GM18867 (cell line): ENCODE measurements around the gene OR1J4.
"Not testable (repeated sequence)": the region's sequence is repeated elsewhere in the genome, so short reads cannot be mapped to it uniquely, and the experiment has no call there.

Experiments used
- ATAC-seq: cut with Tn5 transposase; IDR thresholded peaks from one replicate; pipeline ENCODE4 v1.9.1; 2021; ENCODE audit warnings: mild to moderate bottlenecking, moderate library complexity; ENCODE audit not compliant: unreplicated experiment

Gene OR1J4

GRCh38 chr9:122518841-122519240, at the start of gene OR1J4:
OR1J4 (plus strand) TSS chr9:122519141; CDS start chr9:122519141, 0 bp downstream.
- no peak for ATAC-seq

DNA sequence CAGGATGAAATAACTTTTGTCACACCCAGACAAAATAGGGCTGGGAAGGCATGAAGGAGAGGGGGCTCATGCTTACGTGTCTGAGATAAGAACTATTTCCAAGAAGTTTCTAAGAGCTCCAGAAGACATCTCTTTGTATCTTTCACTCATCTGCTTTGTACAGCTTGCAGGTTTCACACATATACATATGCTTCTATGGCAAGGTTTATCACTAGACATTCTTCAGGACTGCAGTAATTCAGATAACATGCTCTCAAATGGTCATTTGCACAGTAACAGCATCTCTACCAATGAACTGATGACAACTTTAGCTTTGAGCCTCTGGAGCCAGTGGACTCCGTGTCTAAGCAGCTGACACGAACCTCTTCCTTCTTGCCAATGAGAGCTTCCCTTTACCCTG, 44.4 kb upstream of the OR1J4 start:
- no peak for ATAC-seq

- no peak for ATAC-seq
Measured at GRCh38 chr9:122475717-122476116, 43.2 kb upstream of the OR1J4 start.

- no peak for ATAC-seq
Measured at GRCh38 chr9:122477346-122477745, 41.6 kb upstream of the OR1J4 start.

DNA sequence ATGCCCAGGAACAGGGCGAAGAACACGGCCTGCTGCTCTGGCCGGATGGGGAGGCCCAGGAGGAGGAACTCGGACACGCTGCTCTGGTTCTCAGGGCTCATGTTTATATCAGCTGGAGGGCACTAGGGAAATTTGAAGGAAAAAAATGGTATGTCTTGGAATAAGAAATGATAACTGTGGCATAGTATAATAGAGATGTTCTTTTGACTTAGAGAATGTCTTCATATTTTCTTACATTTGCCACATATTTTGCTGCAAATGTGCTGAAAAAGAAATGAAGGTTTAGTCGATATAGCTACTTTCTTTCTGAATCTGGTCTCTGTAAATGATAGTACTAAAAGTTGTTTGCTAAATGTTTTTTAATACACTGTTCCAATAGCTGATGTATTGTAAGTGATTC, 41.1 kb upstream of the OR1J4 start, which contains the start of gene OR1J1:
OR1J1 (minus strand) TSS at position 101 of the 400 bp plus-strand sequence; CDS start at position 101, 0 bp downstream.
- ATAC-seq = no peak

DNA sequence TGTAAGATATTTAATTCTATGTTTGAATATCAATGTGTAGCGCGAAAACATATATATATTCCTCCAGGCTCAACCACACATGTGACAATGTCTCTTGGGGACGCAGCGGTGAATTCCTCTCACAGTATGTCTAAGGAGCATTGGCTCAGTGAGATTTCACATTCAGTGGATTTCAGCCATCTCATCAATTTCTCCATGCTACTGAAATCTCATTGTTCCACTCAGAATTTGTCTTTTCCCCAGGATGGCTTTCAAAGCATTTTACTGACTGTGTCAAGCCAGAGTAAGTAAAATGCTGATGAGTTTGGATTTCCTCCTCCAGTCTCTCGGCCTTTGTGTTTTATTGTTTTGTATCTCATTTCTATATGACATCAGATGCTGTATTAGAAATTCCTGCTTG, 39.9 kb upstream of the OR1J4 start:
- no peak for ATAC-seq

DNA sequence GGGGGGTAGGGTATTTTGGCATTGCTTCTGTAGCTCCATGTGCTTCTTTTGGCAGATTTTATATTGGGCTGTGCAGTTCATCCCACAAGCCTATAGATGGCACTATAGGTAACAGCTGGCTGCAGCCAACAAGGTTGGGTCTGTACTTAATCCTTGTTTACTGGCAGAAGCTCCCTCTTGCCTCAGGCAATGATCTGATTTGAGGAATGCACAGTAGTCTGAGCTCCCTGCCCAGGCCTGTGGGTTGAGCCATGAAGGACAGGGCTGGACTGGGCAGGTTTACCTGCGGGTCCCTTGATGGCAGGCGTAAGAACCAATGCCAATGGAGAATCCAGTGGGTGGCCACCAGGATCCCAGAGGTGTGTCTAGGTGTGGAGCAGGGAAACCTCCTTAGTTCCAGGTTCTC, 20.1 kb upstream of the OR1J4 start:
- ATAC-seq = peak; percentile 53

- no peak for ATAC-seq
Measured at GRCh38 chr9:122506964-122507363, 12.0 kb upstream of the OR1J4 start.

DNA sequence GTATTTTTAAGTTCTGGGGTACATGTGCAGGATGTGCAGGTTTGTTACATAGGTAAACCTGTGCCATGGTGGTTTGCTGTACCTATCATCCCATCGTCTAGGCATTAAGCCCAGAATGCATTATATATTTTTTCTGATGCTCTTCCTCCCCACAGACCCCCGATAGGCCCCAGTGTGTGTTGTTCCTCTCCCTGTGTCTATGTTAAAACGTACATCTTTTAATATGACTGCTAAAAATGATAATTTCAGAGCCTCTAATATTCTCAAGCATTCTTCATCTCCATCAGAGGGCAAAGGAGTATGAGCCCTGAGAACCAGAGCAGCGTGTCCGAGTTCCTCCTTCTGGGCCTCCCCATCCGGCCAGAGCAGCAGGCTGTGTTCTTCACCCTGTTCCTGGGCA, 8.4 kb upstream of the OR1J4 start, which contains the start of gene OR1J2:
OR1J2 (plus strand) TSS at position 301 of the 400 bp plus-strand sequence; CDS start at position 301, 0 bp downstream.
- ATAC-seq = no peak

DNA sequence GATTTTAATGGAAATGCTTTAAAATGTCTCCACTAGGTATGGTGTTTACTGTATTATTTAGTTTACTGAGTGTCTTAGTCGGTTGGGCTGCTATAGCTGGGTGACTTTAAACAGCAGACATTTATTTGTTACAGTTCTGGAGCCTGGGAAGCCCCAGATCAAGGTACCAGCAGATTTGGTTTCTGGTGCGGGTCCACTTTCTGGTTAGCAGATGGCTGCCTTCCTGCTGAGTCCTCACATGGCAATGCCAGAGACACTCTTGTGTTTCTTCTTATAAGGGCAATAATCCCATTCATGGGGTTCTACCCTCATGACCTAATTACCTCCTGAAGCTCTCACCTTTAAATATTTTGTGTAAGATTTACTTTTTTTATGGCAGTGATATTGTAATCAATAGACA, 715 bp upstream of the OR1J4 start:
- ATAC-seq = no peak

DNA sequence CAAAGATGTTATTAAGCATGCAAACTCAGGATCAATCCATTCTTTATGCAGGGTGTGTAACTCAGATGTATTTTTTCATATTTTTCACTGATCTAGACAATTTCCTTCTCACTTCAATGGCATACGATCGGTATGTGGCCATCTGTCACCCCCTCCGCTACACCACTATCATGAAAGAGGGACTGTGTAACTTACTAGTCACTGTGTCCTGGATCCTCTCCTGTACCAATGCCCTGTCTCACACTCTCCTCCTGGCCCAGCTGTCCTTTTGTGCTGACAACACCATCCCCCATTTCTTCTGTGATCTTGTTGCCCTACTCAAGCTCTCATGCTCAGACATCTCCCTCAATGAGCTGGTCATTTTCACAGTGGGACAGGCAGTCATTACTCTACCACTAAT, 435 bp downstream of the OR1J4 start:
- ATAC-seq = no peak

DNA sequence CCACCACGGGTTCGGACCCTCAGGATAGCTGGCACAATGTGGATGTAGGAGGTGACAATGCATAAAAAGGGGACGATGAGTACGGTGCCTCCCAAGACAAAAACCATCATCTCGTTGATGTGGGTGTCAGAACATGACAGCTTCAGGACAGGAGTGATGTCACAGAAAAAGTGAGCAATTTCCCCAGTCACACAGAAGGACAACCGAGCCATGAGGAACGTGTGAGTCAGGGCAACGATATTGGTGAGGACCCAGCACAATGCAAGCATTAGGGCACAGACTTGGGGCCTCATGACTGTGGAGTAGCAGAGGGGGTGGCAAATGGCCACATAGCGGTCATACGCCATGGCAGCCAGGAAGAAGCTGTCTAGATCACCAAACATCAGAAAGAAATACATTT, 7.7 kb downstream of the OR1J4 start:
- no peak for ATAC-seq

DNA sequence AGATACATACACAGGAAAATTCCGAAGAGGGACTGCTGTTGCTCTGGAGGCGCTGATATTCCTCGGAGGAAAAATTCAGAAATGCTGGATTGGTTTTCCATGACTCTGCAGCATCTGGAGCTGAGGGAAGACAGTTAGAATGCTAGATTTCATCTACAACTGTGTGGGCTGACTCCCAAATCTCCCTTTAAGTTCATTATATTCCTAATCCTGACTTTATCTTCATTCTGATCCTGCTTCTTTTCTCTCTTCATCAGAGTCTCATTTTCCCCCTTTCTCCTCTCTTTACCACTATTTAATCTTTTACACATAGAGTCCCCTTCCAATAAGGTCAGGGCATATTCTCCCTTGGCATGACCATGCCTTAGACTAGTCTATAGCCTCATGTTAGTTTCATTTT, 8.3 kb downstream of the OR1J4 start, which contains the start of gene OR1N1:
OR1N1 (minus strand) TSS at position 101 of the 400 bp plus-strand sequence; CDS start at position 101, 0 bp downstream.
- ATAC-seq = no peak

DNA sequence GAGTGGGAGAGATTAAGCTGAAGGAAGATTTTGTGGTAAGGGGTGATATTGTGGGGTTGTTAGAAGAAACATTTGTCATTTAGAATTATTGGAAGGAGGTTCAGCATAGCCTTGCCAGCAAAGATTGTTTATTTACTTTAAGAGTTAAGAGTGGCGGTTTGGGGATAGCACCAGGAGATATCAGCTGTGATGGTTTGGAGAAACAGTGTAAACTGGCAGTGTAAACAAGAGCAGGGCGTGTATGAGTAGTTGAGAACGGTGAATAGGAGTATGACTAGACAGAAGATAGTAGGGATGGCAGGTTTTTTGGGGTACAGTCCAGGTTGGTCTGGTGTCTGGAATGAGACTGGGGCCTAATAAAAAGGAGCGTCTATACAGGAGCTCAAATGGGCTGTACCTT, 12.2 kb downstream of the OR1J4 start:
- not testable (repeated sequence) for ATAC-seq

DNA sequence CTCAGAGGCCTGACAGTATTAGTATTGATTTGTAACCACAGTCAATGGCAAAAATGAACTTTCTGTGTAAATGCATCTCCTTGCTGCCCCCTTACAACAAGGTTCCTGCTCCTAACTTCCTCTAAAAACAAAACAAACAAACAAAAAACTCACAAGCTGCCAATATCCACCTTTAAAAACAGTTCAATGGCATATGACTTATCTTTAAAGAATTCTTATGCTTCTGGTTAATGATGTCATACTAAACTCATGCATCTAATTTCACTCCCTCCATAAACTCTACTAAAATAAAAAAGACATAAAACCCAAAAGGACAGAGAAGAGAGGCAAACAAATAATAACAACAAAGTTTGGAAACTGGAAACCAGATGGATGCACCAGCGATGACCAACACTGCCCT, 17.2 kb downstream of the OR1J4 start:
- no peak for ATAC-seq

GRCh38 chr9:122537066-122537465, 18.1 kb downstream of the OR1J4 start:
- not testable (repeated sequence) for ATAC-seq

DNA sequence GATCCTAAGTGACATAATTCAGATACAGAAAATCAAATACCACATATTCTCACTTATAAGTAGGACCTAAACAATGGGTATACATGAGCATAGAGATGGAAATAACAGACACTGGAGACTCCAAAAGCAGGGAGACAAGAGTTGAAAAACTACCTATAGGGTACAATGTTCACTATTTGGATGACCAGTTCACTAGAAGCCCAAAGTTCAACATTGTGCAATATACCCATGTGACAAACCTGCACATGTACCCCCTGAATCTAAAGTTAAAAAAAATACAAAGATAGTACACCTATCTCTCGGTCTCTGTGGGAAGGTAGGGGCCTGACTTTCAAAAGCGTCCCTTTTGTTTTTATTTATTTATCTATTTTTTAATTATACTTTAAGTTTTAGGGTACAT, 19.8 kb downstream of the OR1J4 start:
- no peak for ATAC-seq

GRCh38 chr9:122546196-122546595, 27.3 kb downstream of the OR1J4 start:
- ATAC-seq = no peak

GRCh38 chr9:122551371-122551770, 32.4 kb downstream of the OR1J4 start:
- no peak for ATAC-seq

GRCh38 chr9:122552812-122553211, 33.9 kb downstream of the OR1J4 start, which contains the start of gene OR1N2:
OR1N2 (plus strand) TSS chr9:122553112; CDS start chr9:122553212, 100 bp downstream.
- ATAC-seq = no peak

DNA sequence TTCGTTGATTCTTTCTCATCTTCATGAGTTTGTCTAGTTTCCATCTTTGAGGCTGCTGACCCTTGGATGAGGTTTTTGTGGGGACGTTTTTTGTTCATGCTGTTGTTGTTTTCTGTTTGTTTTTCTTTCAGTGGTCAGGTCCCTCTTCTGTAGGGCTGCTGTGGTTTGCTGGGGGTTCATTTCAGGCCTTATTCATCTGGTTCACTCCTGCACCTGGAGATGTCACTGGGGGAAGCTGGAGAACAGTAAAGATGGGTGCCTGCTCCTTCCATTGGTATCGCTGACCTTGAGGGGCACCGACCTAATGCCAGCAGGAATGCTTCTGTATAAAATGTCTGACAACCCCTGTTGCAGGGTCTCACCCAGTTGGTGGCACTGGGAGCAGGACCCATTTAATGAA, 42.5 kb downstream of the OR1J4 start:
- no peak for ATAC-seq

DNA sequence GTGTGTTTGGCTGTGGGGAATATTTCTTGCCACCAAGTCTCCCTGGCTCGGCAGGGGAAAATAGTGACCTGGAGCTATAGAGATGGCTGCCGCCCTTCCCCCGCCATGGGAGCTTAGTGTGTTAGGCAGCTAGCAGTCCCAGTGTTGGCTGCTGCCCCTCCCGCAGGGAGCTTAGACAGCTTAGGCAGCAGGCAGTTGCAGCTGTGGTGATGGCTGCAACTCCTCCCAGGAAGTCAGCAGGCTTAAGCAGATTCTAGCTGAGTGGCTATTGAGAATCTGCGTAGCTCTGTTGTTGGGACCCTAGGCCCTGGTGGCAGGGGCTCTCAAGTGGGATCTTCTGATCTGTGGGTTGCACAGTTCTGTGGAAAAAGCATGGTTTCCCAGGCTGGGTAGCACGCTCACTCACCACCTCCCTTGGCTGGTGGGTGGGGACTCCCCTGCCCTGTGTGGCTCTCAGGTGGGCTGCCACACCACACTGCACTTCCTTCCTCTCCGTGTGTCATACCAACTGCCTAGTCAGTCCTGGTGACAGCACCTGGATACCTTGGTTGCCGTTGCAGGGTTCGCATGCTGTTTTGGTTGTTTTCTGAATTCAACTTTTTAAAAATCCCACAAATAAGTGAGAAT, 43.3 kb downstream of the OR1J4 start:
- ATAC-seq = no peak

DNA sequence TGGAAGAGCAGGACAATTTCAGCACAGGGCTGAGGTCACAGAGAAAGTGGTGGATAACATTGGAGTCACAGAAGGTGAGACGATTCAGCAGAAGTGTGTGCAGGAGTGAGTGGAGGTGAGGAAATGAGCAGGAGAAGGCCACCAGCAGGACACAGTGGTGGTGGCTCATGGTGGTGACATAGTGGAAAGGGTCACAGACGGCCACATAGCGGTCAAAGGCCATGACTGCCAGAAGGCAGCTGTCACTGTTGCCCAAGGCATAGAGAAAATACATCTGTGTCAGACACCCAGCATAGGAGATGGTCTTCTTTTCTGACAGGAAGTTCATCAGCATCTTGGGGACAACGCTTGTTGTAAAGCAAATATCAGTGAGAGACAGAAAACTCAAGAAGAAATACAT, 49.0 kb downstream of the OR1J4 start:
- no peak for ATAC-seq
